IMR-90 (cell line): ENCODE results near the gene IL1R2. TPM values are rescaled to one million over a fixed set of nuclear protein-coding genes. Genes with fewer than 3 reads are reported as not detected.

Experiments used
- ATAC-seq: fragments of 200-7000 bp; cut with Tn5 transposase; 2 replicates; pipeline ENCODE4 v1.9.1; 2020; ENCODE audit warnings: low read depth, mild to moderate bottlenecking, moderate library complexity
- BruUV-seq: library from RNA; stranded (reverse); fragments of 400-500 nt; replicated peaks from 2 replicates; lab custom pipeline; 2021; lab: Mats Ljungman, UMichigan
- CTCF ChIA-PET: fragments of 300-600 bp; formaldehyde crosslinking; extraction: SDS; loops from one replicate; lab custom pipeline; 2021; ENCODE audit warnings: antibody characterized with exemption; lab: Yijun Ruan, JAX
- POLR2A ChIA-PET: fragments of 300-600 bp; sonication (Branson Sonifier 250); formaldehyde crosslinking; loops from one replicate; lab custom pipeline; 2022; ENCODE audit warnings: antibody characterized with exemption; ENCODE audit not compliant: unreplicated experiment; lab: Charles Lee
- DNase-seq: peaks from one replicate; pipeline ENCODE4 v3.0.0; 2013
- H2AFZ ChIP-seq: replicated peaks from 2 replicates; pipeline ENCODE3; 2013; ENCODE audit warnings: low read length, mild to moderate bottlenecking; ENCODE audit not compliant: poor library complexity
- H2AK5ac ChIP-seq: 2 replicates; pipeline ENCODE4 v1.6.1; 2013; ENCODE audit warnings: low read depth, low read length, inconsistent platforms
- H2AK9ac ChIP-seq: replicated peaks from 2 replicates; pipeline ENCODE3; 2013; ENCODE audit warnings: mild to moderate bottlenecking, low read depth, low read length, moderate library complexity; ENCODE audit not compliant: poor library complexity
- H2BK120ac ChIP-seq: 2 replicates; pipeline ENCODE4 v1.6.1; 2013; ENCODE audit warnings: low read depth, low read length, inconsistent platforms
- H2BK15ac ChIP-seq: 3 replicates; pipeline ENCODE4 v1.6.1; 2013; ENCODE audit warnings: low read depth, low read length, inconsistent platforms
- H2BK20ac ChIP-seq: 2 replicates; pipeline ENCODE4 v1.6.1; 2013; ENCODE audit warnings: low read depth, mild to moderate bottlenecking, inconsistent platforms, low read length, moderate library complexity
- H2BK5ac ChIP-seq: 2 replicates; pipeline ENCODE4 v1.6.1; 2013; ENCODE audit warnings: mild to moderate bottlenecking, low read depth, low read length, inconsistent platforms; ENCODE audit not compliant: poor library complexity, severe bottlenecking
- H3K14ac ChIP-seq: replicated peaks from 2 replicates; pipeline ENCODE4 v1.6.1; 2013; ENCODE audit warnings: low read depth, low read length, inconsistent platforms
- H3K18ac ChIP-seq: 2 replicates; pipeline ENCODE4 v1.6.1; 2013; ENCODE audit warnings: low read depth, low read length, control low read depth
- H3K23ac ChIP-seq: 2 replicates; pipeline ENCODE4 v1.6.1; 2013; ENCODE audit warnings: low read depth, low read length, inconsistent platforms
- H3K27ac ChIP-seq: 2 replicates; pipeline ENCODE4 v1.5.1; 2013; ENCODE audit warnings: mild to moderate bottlenecking, control low read depth, low read length; ENCODE audit not compliant: insufficient read depth
- H3K27me3 ChIP-seq: 2 replicates; pipeline ENCODE4 v1.6.1; 2013; ENCODE audit warnings: low read length; ENCODE audit not compliant: control insufficient read depth, insufficient read depth
- H3K36me3 ChIP-seq: 2 replicates; pipeline ENCODE4 v1.6.1; 2013; ENCODE audit warnings: low read length, mixed read lengths; ENCODE audit not compliant: control insufficient read depth, insufficient read depth
- H3K4ac ChIP-seq: 2 replicates; pipeline ENCODE4 v1.6.1; 2013; ENCODE audit warnings: low read depth, low read length, inconsistent platforms
- H3K4me1 ChIP-seq: 2 replicates; pipeline ENCODE4 v1.6.1; 2013; ENCODE audit warnings: low read length, mixed read lengths; ENCODE audit not compliant: control insufficient read depth, insufficient read depth
- H3K4me2 ChIP-seq: 2 replicates; pipeline ENCODE4 v1.6.1; 2013; ENCODE audit warnings: low read depth, mild to moderate bottlenecking, control low read depth, low read length, moderate library complexity
- H3K4me3 ChIP-seq: 2 replicates; pipeline ENCODE4 v1.5.1; 2013; ENCODE audit warnings: low read depth, mild to moderate bottlenecking, control low read depth, low read length, moderate library complexity; ENCODE audit not compliant: insufficient read depth
- H3K56ac ChIP-seq: 2 replicates; pipeline ENCODE4 v1.6.1; 2013; ENCODE audit warnings: low read length, inconsistent platforms; ENCODE audit not compliant: insufficient read depth; ENCODE audit errors: extremely low read depth
- H3K79me1 ChIP-seq, 2 experiments: 2 replicates each; pipeline ENCODE4 v1.6.1; 2013; ENCODE audit warnings: low read length in 2 of 2, inconsistent platforms in 1 of 2, low read depth in 1 of 2
- H3K9ac ChIP-seq: 2 replicates; pipeline ENCODE4 v1.6.1; 2013; ENCODE audit warnings: low read depth, low read length, control low read depth
- H3K9me1 ChIP-seq: 2 replicates; pipeline ENCODE4 v1.6.1; 2013; ENCODE audit warnings: low read length, inconsistent platforms; ENCODE audit not compliant: insufficient read depth
- H3K9me3 ChIP-seq: 2 replicates; pipeline ENCODE4 v1.6.1; 2013; ENCODE audit warnings: low read length; ENCODE audit not compliant: control insufficient read depth, insufficient read depth
- H4K20me1 ChIP-seq: 2 replicates; pipeline ENCODE4 v1.6.1; 2013; ENCODE audit warnings: low read length, inconsistent platforms; ENCODE audit not compliant: insufficient read depth
- H4K5ac ChIP-seq: 2 replicates; pipeline ENCODE4 v1.6.1; 2013; ENCODE audit warnings: mild to moderate bottlenecking, low read depth, low read length, control low read depth
- H4K8ac ChIP-seq, 2 experiments: 2 replicates each; pipeline ENCODE4 v1.6.1; 2013; ENCODE audit warnings: low read depth in 2 of 2, low read length in 2 of 2, control low read depth in 1 of 2, inconsistent platforms in 1 of 2
- H4K91ac ChIP-seq: 2 replicates; pipeline ENCODE4 v1.6.1; 2013; ENCODE audit warnings: low read depth, low read length, inconsistent platforms; ENCODE audit not compliant: insufficient read depth
- BHLHE40 ChIP-seq: fragments of 150-350 bp; IDR thresholded peaks from 2 replicates; pipeline ENCODE4 v1.6.1; 2016; ENCODE audit warnings: mild to moderate bottlenecking, low read depth, low read length
- CEBPB ChIP-seq: IDR thresholded peaks from 2 replicates; pipeline ENCODE4 v1.6.1; 2012; ENCODE audit warnings: low read depth, low read length, improper control_type of control experiment
- CHD1 ChIP-seq: IDR thresholded peaks from 2 replicates; pipeline ENCODE4 v1.6.1; 2012; ENCODE audit warnings: low read depth, low read length, improper control_type of control experiment
- ELK1 ChIP-seq: fragments of 150-350 bp; IDR thresholded peaks from 2 replicates; pipeline ENCODE4 v1.6.1; 2016; ENCODE audit warnings: low read depth, mild to moderate bottlenecking, low read length, moderate library complexity, borderline replicate concordance
- FOS ChIP-seq: fragments of 150-350 bp; IDR thresholded peaks from 2 replicates; pipeline ENCODE4 v1.6.1; 2016; ENCODE audit warnings: low read depth, low read length
- MAFK ChIP-seq: IDR thresholded peaks from 2 replicates; pipeline ENCODE4 v1.6.1; 2012; ENCODE audit warnings: low read depth, low read length, improper control_type of control experiment
- MAZ ChIP-seq: IDR thresholded peaks from 2 replicates; pipeline ENCODE4 v1.6.1; 2012; ENCODE audit warnings: low read depth, mild to moderate bottlenecking, low read length, improper control_type of control experiment, moderate library complexity, borderline replicate concordance
- MXI1 ChIP-seq: IDR thresholded peaks from 2 replicates; pipeline ENCODE4 v1.6.1; 2012; ENCODE audit warnings: low read depth, mild to moderate bottlenecking, low read length, moderate library complexity, borderline replicate concordance
- NFE2L2 ChIP-seq: fragments of 150-350 bp; IDR thresholded peaks from 2 replicates; pipeline ENCODE4 v1.6.1; 2016; ENCODE audit warnings: low read depth, mild to moderate bottlenecking, low read length
- POLR2A ChIP-seq: IDR thresholded peaks from 2 replicates; pipeline ENCODE4 v1.6.1; 2012; ENCODE audit warnings: mild to moderate bottlenecking, low read depth, low read length
- RAD21 ChIP-seq: IDR thresholded peaks from 2 replicates; pipeline ENCODE4 v1.6.1; 2012; ENCODE audit warnings: low read length, improper control_type of control experiment
- RCOR1 ChIP-seq: IDR thresholded peaks from 2 replicates; pipeline ENCODE4 v1.6.1; 2012; ENCODE audit warnings: mild to moderate bottlenecking, low read length, improper control_type of control experiment; ENCODE audit not compliant: insufficient replicate concordance
- RFX5 ChIP-seq: IDR thresholded peaks from 2 replicates; pipeline ENCODE4 v1.8.0; 2012; ENCODE audit warnings: low read depth, mild to moderate bottlenecking, low read length, moderate library complexity
- SMC3 ChIP-seq: fragments of 150-350 bp; IDR thresholded peaks from 2 replicates; pipeline ENCODE4 v1.6.1; 2016; ENCODE audit warnings: low read depth, mild to moderate bottlenecking, antibody characterized with exemption, low read length, moderate library complexity
- USF2 ChIP-seq: fragments of 150-350 bp; IDR thresholded peaks from 2 replicates; pipeline ENCODE4 v1.6.1; 2017; ENCODE audit warnings: mild to moderate bottlenecking, antibody characterized with exemption, low read length, low read depth
- WGBS, 2 experiments: methylation state at CpG; one replicate each; pipeline versions ENCODE4 v1.1.5 to v1.1.7; 2013; ENCODE audit warnings: missing lambda C conversion rate in 2 of 2; ENCODE audit not compliant: insufficient read length in 1 of 2; ENCODE audit errors: extremely low coverage in 2 of 2; 5-methylcytosine and 5-hydroxymethylcytosine counted together
- dilution Hi-C: fragments of 300-500 bp; cut with HindIII; formaldehyde crosslinking; loops from one replicate; pipeline ENCODE4 v1.14.3; 2018; ENCODE audit warnings: low sequenced_read_pairs; ENCODE audit not compliant: unreplicated experiment
- in situ Hi-C: fragments of 300-500 bp; cut with MboI; formaldehyde crosslinking; loops from 3 replicates; pipeline ENCODE4 v1.14.3; 2019; ENCODE audit warnings: low sequenced_read_pairs, inconsistent platforms, mixed read lengths
- intact Hi-C: fragments of 100-400 bp; cut with micrococcal nuclease; formaldehyde crosslinking; loops from 2 replicates; pipeline ENCODE4 v1.10.0; 2022
- polyA plus RNA-seq, 3 experiments: library from polyadenylated mRNA; depleted of rRNA; stranded (reverse); fragments of >200 nt; gene quantifications; 2 replicates each; pipeline ENCODE4 v1.2.3, GENCODE V29; 2012; ENCODE audit warnings: low replicate concordance in 1 of 3
- total RNA-seq: library from RNA; depleted of rRNA; stranded (reverse); fragments of >200 nt; gene quantifications from 2 replicates; pipeline ENCODE4 v1.2.3, GENCODE V29; 2012
- TF ChIP-seq, protein P1 (sequence below): conservative IDR thresholded peaks from 2 replicates; pipeline ENCODE4 v1.5.1; 2012; ENCODE audit warnings: mild to moderate bottlenecking, low read depth, low read length, improper control_type of control experiment

IL1R2 gene
- total and polyA plus RNA-seq, 2 of the 4 experiments (the other 2 are of a cell fraction) = not detected

DNA sequence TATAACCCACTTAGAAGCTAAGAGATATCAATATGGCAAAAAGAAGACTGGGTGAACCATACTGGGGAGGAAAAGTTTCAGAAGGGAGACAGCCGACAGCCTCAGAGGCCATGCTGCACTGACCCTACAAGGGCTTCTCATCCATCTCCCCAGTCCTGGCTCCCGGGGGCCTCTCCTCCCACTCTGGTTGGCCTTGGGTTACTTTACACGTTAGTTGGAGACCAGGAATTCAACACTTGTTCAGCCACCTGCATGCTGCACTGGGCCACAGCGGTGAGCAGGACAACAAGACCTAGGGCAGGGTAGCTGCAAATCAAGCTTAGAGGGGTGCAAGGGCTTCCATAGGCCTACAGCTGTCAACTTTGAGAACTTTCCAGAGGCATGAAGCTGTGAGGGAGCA is 28.6 kb upstream of the IL1R2 start:
- H2AK9ac ChIP-seq = no peak overlapping the region
- H3K27ac ChIP-seq = no peak overlapping the region
- H3K4ac ChIP-seq = peak overlapping the region; percentile 40; the same call in 1 of the 2 replicates
- H4K8ac ChIP-seq = no peak overlapping the region; a peak in 1 of 4 replicates
- no peaks in the 10 kb centered on the region for H4K20me1 ChIP-seq
- no peak overlapping the region for H3K4me2 ChIP-seq
- peak overlapping the region; percentile 69; the same call in 1 of the 3 replicates for H2BK15ac ChIP-seq
- POLR2A ChIA-PET = no interaction called here
- H2BK120ac ChIP-seq = 0 out of 2 replicates have a peak overlapping the region, but pooled peaks have one; percentile 24
- WGBS, 2 experiments = 60% methylated on average over 1 of the region's 4 CpGs; no CpG with 5 or more reads in 1 of the 2 experiments
- dilution Hi-C loops (no loop called here), in situ Hi-C loops (no loop called here), intact Hi-C loops (no loop called here)
- no peak overlapping the region for H2BK20ac ChIP-seq
- no peak overlapping the region; the same call in 1 of the 2 replicates for H4K91ac ChIP-seq
- H2AK5ac ChIP-seq = 0 out of 2 replicates have a peak overlapping the region, but pooled peaks have one; percentile 28
- TF ChIP-seq MAZ (no peak), MXI1 (no peak), RCOR1 (no peak), BHLHE40 (no peak), MAFK (no peak), SMC3 (no peak), CEBPB (no peak), RAD21 (no peak), FOS (no peak), CHD1 (no peak), RFX5 (no peak), NFE2L2 (no peak), POLR2A (no peak), ELK1 (no peak), USF2 (no peak)
- TF ChIP-seq, protein P1, sequence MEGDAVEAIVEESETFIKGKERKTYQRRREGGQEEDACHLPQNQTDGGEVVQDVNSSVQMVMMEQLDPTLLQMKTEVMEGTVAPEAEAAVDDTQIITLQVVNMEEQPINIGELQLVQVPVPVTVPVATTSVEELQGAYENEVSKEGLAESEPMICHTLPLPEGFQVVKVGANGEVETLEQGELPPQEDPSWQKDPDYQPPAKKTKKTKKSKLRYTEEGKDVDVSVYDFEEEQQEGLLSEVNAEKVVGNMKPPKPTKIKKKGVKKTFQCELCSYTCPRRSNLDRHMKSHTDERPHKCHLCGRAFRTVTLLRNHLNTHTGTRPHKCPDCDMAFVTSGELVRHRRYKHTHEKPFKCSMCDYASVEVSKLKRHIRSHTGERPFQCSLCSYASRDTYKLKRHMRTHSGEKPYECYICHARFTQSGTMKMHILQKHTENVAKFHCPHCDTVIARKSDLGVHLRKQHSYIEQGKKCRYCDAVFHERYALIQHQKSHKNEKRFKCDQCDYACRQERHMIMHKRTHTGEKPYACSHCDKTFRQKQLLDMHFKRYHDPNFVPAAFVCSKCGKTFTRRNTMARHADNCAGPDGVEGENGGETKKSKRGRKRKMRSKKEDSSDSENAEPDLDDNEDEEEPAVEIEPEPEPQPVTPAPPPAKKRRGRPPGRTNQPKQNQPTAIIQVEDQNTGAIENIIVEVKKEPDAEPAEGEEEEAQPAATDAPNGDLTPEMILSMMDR = no peak
- H2BK5ac ChIP-seq = no peak overlapping the region
- no peak overlapping the region; the same call in 1 of the 2 replicates for H3K18ac ChIP-seq
- CTCF ChIA-PET = no interaction called here
- H4K5ac ChIP-seq = no peak overlapping the region; the same call in 1 of the 2 replicates
- ATAC-seq = no peak
- peaks cover 21% of the 10 kb centered on the region for H3K4me1 ChIP-seq
- peaks cover 10% of the 10 kb centered on the region for H3K27me3 ChIP-seq
- no peak overlapping the region for H3K4me3 ChIP-seq
- BruUV-seq = no TSS peak
- H3K9me3 ChIP-seq = no peaks in the 10 kb centered on the region
- no peaks in the 10 kb centered on the region for H3K79me1 ChIP-seq
- no peak overlapping the region for H3K23ac ChIP-seq
- H2AFZ ChIP-seq = no peak overlapping the region
- no peak overlapping the region for H3K56ac ChIP-seq
- no peak overlapping the region for H3K14ac ChIP-seq
- no peaks in the 10 kb centered on the region for H3K36me3 ChIP-seq
- no peak overlapping the region for H3K9ac ChIP-seq
- peaks cover 3% of the 10 kb centered on the region; the same call in 1 of the 2 replicates for H3K9me1 ChIP-seq
- DNase-seq = no peak
